ENCODE data around the gene STXBP6.

STXBP6 gene

GRCh38 chr14:24996930-24997725 is 52.8 kb downstream of the STXBP6 start:
- H3K4me1 ChIP-seq, result no peaks in the 10 kb centered on the region
- H3K27me3 ChIP-seq, result no peaks in the 10 kb centered on the region
- no peak for DNase-seq
- TF ChIP-seq CTCF (IDR thresholded peaks at IDR 0.05), result no peak
- intact Hi-C loops (cut with DNase I; ENCODE audit: low total_unique reads), result no loop called here
- H3K9me3 ChIP-seq, result no peaks in the 10 kb centered on the region
- no peak overlapping the region for H3K27ac ChIP-seq
- no peaks in the 10 kb centered on the region for H3K36me3 ChIP-seq
- no peak overlapping the region for H3K4me3 ChIP-seq

GRCh38 chr14:24995016-24995415 is 54.9 kb downstream of the STXBP6 start:
- Histone ChIP-seq H3K4me3 (no peak overlapping the region), H3K27me3 (no peaks in the 10 kb centered on the region), H3K36me3 (no peaks in the 10 kb centered on the region), H3K4me1 (no peaks in the 10 kb centered on the region), H3K27ac (no peak overlapping the region), H3K9me3 (no peaks in the 10 kb centered on the region)
- intact Hi-C loops (cut with DNase I; ENCODE audit: low total_unique reads), result no loop called here
- TF ChIP-seq CTCF (IDR thresholded peaks at IDR 0.05), result no peak
- no peak for DNase-seq

GRCh38 chr14:24993631-24994030 is 56.3 kb downstream of the STXBP6 start:
- Histone ChIP-seq H3K27ac (no peak overlapping the region), H3K4me1 (no peaks in the 10 kb centered on the region), H3K4me3 (no peak overlapping the region), H3K27me3 (no peaks in the 10 kb centered on the region), H3K9me3 (no peaks in the 10 kb centered on the region), H3K36me3 (no peaks in the 10 kb centered on the region)
- TF ChIP-seq CTCF (IDR thresholded peaks at IDR 0.05), result no peak
- DNase-seq, result no peak
- intact Hi-C loops (cut with DNase I; ENCODE audit: low total_unique reads), result no loop called here

- no peak for TF ChIP-seq CTCF (IDR thresholded peaks at IDR 0.05)
- intact Hi-C loops (cut with DNase I; ENCODE audit: low total_unique reads), result no loop called here
- Histone ChIP-seq H3K4me3 (no peak overlapping the region), H3K36me3 (no peaks in the 10 kb centered on the region), H3K4me1 (no peaks in the 10 kb centered on the region), H3K27ac (no peak overlapping the region), H3K27me3 (no peaks in the 10 kb centered on the region), H3K9me3 (no peaks in the 10 kb centered on the region)
- no peak for DNase-seq
These were observed 57.2 kb downstream of the STXBP6 start for GRCh38 chr14:24992624-24993360.

GRCh38 chr14:24991821-24992220 is 58.1 kb downstream of the STXBP6 start:
- no peaks in the 10 kb centered on the region for H3K9me3 ChIP-seq
- TF ChIP-seq CTCF (IDR thresholded peaks at IDR 0.05), result no peak
- no peaks in the 10 kb centered on the region for H3K4me1 ChIP-seq
- intact Hi-C loops (cut with DNase I; ENCODE audit: low total_unique reads), result no loop called here
- H3K36me3 ChIP-seq, result no peaks in the 10 kb centered on the region
- H3K27me3 ChIP-seq, result no peaks in the 10 kb centered on the region
- no peak overlapping the region for H3K4me3 ChIP-seq
- no peak for DNase-seq
- no peak overlapping the region for H3K27ac ChIP-seq
